Measurements from ENCODE around the gene RIMBP2.
"Not testable (repeated sequence)": the region's sequence is repeated elsewhere in the genome, so short reads cannot be mapped to it uniquely, and the experiment has no call there.

RIMBP2 gene

GRCh38 chr12:130739571-130739970, 23.5 kb upstream of the RIMBP2 start:
- TF ChIP-seq CTCF (IDR thresholded peaks at IDR 0.05; ENCODE audit: low read length) (no peak), EZH2 (IDR thresholded peaks at IDR 0.05; ENCODE audit: borderline replicate concordance, low read length) (no peak)
- H3K27ac ChIP-seq (ENCODE audit: low read depth, low read length, poor library complexity, severe bottlenecking): no peak overlapping the region
- H3K4me3 ChIP-seq (ENCODE audit: low read depth, low read length, poor library complexity, severe bottlenecking): no peak overlapping the region
- no peaks in the 10 kb centered on the region for H3K79me2 ChIP-seq (ENCODE audit: insufficient read depth, low read length)
- no peak overlapping the region for H3K9ac ChIP-seq (ENCODE audit: low read length)
- H3K36me3 ChIP-seq (ENCODE audit: insufficient read depth, low read length): no peaks in the 10 kb centered on the region
- no peaks in the 10 kb centered on the region for H3K4me1 ChIP-seq (ENCODE audit: insufficient read depth, low read length, severe bottlenecking)
- H3K4me2 ChIP-seq (ENCODE audit: low read length): no peak overlapping the region
- H3F3A ChIP-seq (ENCODE audit: insufficient read depth, low read length): no peaks in the 10 kb centered on the region
- no peaks in the 10 kb centered on the region for H3K27me3 ChIP-seq (ENCODE audit: insufficient read depth, low read length)
- no peaks in the 10 kb centered on the region for H4K20me1 ChIP-seq (ENCODE audit: insufficient read depth, low read length)
- no peaks in the 10 kb centered on the region for H3K9me3 ChIP-seq (ENCODE audit: low read length)
- H3K9me2 ChIP-seq (ENCODE audit: low read depth, low read length): no peaks in the 10 kb centered on the region
- H2AFZ ChIP-seq (ENCODE audit: low read length): no peak overlapping the region

- H3K27ac ChIP-seq (ENCODE audit: low read depth, low read length, poor library complexity, severe bottlenecking); H3K4me1 ChIP-seq (ENCODE audit: insufficient read depth, low read length, severe bottlenecking); H3K36me3 ChIP-seq (ENCODE audit: insufficient read depth, low read length); H3K4me2 ChIP-seq (ENCODE audit: low read length); H3K79me2 ChIP-seq (ENCODE audit: insufficient read depth, low read length); H3K9me3 ChIP-seq (ENCODE audit: low read length); H3K4me3 ChIP-seq (ENCODE audit: low read depth, low read length, poor library complexity, severe bottlenecking); H3K9ac ChIP-seq (ENCODE audit: low read length); H3F3A ChIP-seq (ENCODE audit: insufficient read depth, low read length); H2AFZ ChIP-seq (ENCODE audit: low read length); H4K20me1 ChIP-seq (ENCODE audit: insufficient read depth, low read length); H3K9me2 ChIP-seq (ENCODE audit: low read depth, low read length); H3K27me3 ChIP-seq (ENCODE audit: insufficient read depth, low read length): not testable (repeated sequence)
These were observed 22.3 kb upstream of the RIMBP2 start for GRCh38 chr12:130738403-130738802.

- Histone ChIP-seq H3K36me3 (ENCODE audit: insufficient read depth, low read length) (no peaks in the 10 kb centered on the region), H3K4me2 (ENCODE audit: low read length) (no peak overlapping the region), H3K9ac (ENCODE audit: low read length) (no peak overlapping the region), H3K4me1 (ENCODE audit: insufficient read depth, low read length, severe bottlenecking) (no peaks in the 10 kb centered on the region), H3K9me2 (ENCODE audit: low read depth, low read length) (no peaks in the 10 kb centered on the region), H3F3A (ENCODE audit: insufficient read depth, low read length) (no peaks in the 10 kb centered on the region), H2AFZ (ENCODE audit: low read length) (no peak overlapping the region), H3K9me3 (ENCODE audit: low read length) (no peaks in the 10 kb centered on the region), H3K4me3 (ENCODE audit: low read depth, low read length, poor library complexity, severe bottlenecking) (no peak overlapping the region), H3K27me3 (ENCODE audit: insufficient read depth, low read length) (no peaks in the 10 kb centered on the region), H3K27ac (ENCODE audit: low read depth, low read length, poor library complexity, severe bottlenecking) (no peak overlapping the region), H4K20me1 (ENCODE audit: insufficient read depth, low read length) (no peaks in the 10 kb centered on the region), H3K79me2 (ENCODE audit: insufficient read depth, low read length) (no peaks in the 10 kb centered on the region)
- TF ChIP-seq CTCF (IDR thresholded peaks at IDR 0.05; ENCODE audit: low read length) (no peak), EZH2 (IDR thresholded peaks at IDR 0.05; ENCODE audit: borderline replicate concordance, low read length) (no peak)
These were observed 21.6 kb upstream of the RIMBP2 start for GRCh38 chr12:130737731-130738130.

GRCh38 chr12:130729344-130729743, 13.2 kb upstream of the RIMBP2 start:
- H3K4me3 ChIP-seq (ENCODE audit: low read depth, low read length, poor library complexity, severe bottlenecking): no peak overlapping the region
- no peaks in the 10 kb centered on the region for H3K36me3 ChIP-seq (ENCODE audit: insufficient read depth, low read length)
- no peaks in the 10 kb centered on the region for H3K9me3 ChIP-seq (ENCODE audit: low read length)
- 0 out of 2 replicates have a peak, but pooled peaks cover 3% of the 10 kb centered on the region for H3K27me3 ChIP-seq (ENCODE audit: insufficient read depth, low read length)
- no peaks in the 10 kb centered on the region for H3K4me1 ChIP-seq (ENCODE audit: insufficient read depth, low read length, severe bottlenecking)
- H3K9me2 ChIP-seq (ENCODE audit: low read depth, low read length): no peaks in the 10 kb centered on the region
- H3F3A ChIP-seq (ENCODE audit: insufficient read depth, low read length): no peaks in the 10 kb centered on the region
- H4K20me1 ChIP-seq (ENCODE audit: insufficient read depth, low read length): no peaks in the 10 kb centered on the region
- H3K79me2 ChIP-seq (ENCODE audit: insufficient read depth, low read length): no peaks in the 10 kb centered on the region
- TF ChIP-seq EZH2 (IDR thresholded peaks at IDR 0.05; ENCODE audit: borderline replicate concordance, low read length) (no peak), CTCF (IDR thresholded peaks at IDR 0.05; ENCODE audit: low read length) (no peak)
- no peak overlapping the region for H3K27ac ChIP-seq (ENCODE audit: low read depth, low read length, poor library complexity, severe bottlenecking)
- H2AFZ ChIP-seq (ENCODE audit: low read length): no peak overlapping the region
- H3K9ac ChIP-seq (ENCODE audit: low read length): no peak overlapping the region
- no peak overlapping the region for H3K4me2 ChIP-seq (ENCODE audit: low read length)
